Choroid plexus epithelial cell (primary cell): Measurements from ENCODE around the gene ZNF407.

Source experiments
- DNase-seq: peaks from one replicate; pipeline ENCODE4 v3.0.0-alpha.2; 2010; ENCODE audit warnings: low read depth
- H3K4me3 ChIP-seq: 2 replicates; pipeline ENCODE4 v1.5.1; 2011; ENCODE audit warnings: low read depth, mild to moderate bottlenecking, control low read depth, low read length, moderate library complexity
- TF ChIP-seq, protein P1 (sequence below): conservative IDR thresholded peaks from 2 replicates; pipeline ENCODE4 v1.5.1; 2011; ENCODE audit warnings: low read depth, mild to moderate bottlenecking, control low read depth, inconsistent platforms, low read length, moderate library complexity

ZNF407 gene

DNA sequence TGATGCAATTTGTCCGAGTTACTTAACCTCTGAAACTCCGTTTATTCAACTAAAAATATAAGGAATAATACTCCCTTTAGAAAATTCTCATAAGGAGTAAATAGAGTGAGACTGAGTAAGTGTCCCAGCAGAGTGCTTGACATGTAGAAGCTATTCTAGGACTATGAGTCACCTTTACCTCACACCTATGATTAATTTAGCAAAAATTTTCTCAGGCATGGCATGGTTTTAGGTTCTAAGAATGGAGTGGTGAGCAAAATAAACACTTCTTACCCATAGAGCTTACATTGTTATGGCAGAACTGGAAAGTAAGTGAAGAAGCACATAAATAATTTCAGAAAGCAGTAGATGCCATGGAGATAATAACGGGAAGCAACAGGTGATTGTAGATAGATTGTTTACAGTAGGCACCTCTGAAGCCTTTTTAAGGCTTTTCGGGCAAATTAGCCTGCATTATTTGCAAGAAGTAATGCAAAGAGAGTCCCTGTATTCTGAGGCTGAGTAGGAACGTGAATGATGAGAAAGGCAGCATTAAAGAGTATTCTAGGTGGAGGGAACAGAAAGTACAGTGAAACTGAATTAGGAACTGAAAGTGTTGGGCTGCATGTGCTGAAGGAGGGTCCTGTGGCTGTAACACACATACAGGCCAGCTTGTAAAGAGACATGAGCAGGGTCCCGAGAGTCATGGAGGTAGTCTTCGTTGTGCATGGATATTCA is 209.2 kb downstream of the ZNF407 start:
- DNase-seq, result peak; percentile 75
- H3K4me3 ChIP-seq, result no peak overlapping the region
- TF ChIP-seq, protein P1, sequence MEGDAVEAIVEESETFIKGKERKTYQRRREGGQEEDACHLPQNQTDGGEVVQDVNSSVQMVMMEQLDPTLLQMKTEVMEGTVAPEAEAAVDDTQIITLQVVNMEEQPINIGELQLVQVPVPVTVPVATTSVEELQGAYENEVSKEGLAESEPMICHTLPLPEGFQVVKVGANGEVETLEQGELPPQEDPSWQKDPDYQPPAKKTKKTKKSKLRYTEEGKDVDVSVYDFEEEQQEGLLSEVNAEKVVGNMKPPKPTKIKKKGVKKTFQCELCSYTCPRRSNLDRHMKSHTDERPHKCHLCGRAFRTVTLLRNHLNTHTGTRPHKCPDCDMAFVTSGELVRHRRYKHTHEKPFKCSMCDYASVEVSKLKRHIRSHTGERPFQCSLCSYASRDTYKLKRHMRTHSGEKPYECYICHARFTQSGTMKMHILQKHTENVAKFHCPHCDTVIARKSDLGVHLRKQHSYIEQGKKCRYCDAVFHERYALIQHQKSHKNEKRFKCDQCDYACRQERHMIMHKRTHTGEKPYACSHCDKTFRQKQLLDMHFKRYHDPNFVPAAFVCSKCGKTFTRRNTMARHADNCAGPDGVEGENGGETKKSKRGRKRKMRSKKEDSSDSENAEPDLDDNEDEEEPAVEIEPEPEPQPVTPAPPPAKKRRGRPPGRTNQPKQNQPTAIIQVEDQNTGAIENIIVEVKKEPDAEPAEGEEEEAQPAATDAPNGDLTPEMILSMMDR, result no peak

- DNase-seq, result no peak
- TF ChIP-seq, protein P1, result no peak
Observed at GRCh38 chr18:74817576-74817975, 219.9 kb downstream of the ZNF407 start.

GRCh38 chr18:74818516-74819175 is 221.0 kb downstream of the ZNF407 start:
- TF ChIP-seq, protein P1, result no peak
- no peak overlapping the region for H3K4me3 ChIP-seq
- peak; percentile 31 for DNase-seq

More at GRCh38 chr18:74817576-74817975, 219.9 kb downstream of the ZNF407 start:
- no peak overlapping the region for H3K4me3 ChIP-seq

DNA sequence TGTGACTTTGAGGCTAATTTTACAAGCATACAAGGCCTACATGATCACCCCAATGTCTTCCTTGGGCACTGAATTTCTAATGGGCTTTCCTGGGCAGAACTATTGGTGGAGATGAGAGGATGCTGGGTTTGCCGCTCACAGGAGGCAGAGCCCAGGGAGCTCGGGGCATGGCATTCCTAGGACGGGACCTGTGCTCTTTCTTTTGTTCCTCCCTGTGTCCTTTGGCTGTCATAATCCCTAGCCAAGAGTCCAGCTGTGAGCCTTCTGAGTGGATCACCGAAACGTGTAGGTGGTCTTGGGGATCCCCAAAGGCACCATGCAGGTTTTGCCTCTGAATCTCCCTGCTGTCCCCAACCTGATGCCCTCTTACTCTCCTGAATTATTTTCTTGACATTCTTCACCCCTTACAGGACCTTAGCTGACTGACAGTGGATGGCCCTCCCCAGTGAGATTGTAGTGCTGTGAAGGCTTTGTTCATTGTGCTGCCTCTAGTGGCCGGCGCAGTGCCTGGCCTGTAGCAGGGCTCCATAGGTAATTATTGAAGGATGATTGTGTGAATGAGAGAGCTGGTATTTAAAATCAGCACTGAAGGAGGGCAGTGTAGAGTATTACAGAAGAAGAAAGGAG is 221.9 kb downstream of the ZNF407 start:
- TF ChIP-seq, protein P1, result peak; percentile 67
- no peak overlapping the region for H3K4me3 ChIP-seq
- peak; percentile 32 for DNase-seq

DNA sequence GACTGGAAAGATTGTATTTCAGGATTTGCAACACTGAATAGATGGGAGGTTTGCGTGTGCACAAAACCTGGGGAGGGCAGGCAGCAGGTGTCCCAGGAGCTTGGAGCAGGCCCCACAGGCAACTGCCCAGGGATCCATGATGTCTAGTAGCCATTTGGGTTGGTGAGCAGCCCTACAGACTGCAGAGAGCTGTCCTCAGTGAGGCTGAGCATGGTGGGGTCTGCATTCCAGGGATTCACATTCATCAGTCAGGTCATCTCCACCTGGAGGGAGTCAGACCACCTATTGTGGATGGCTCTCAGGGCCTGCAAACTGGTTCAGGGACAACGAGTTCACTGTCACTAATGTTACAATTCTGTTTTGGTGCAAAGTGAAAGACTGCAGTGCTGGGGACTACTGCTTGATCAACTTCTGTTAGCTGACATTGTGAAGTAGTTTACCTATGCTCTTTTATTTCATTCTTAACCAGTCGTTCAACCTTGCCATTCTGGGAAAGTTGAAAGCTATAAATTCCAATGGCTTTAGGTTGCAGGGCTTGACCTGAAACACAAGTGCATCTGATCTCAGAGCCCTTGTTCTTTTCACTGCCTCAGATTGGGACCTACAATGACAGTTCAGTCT is 222.6 kb downstream of the ZNF407 start:
- no peak overlapping the region for H3K4me3 ChIP-seq
- DNase-seq, result no peak
- TF ChIP-seq, protein P1, result no peak

DNA sequence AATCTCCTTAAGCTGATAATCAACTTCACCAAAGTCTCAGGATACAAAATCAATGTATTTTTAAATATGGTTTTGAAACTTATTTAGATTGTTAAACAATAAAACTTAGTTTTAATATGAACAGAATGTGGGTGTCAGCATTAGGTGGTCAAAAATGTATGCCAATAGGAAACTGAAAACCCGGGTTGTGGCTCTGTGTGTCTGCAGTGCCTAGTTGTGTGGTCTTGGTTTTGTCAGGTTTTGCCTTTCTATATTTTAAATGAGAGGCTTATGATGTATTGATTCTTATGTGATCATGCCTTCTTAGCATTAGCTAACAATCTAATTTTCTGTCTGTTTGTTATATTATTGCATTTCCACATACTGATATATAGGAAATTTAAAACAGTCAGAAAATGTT is 227.8 kb downstream of the ZNF407 start:
- TF ChIP-seq, protein P1, result no peak
- H3K4me3 ChIP-seq, result no peak overlapping the region
- DNase-seq, result no peak
